NT2/D1 (cell line): Measurements from ENCODE around the gene VWA8.

Experiments used
- SUZ12 ChIP-seq: IDR thresholded peaks from 2 replicates; pipeline ENCODE4 v1.6.1; 2011; ENCODE audit not compliant: insufficient read length, insufficient read depth; ENCODE audit errors: extremely low read depth
- YY1 ChIP-seq: IDR thresholded peaks from 2 replicates; pipeline ENCODE4 v1.6.1; 2011; ENCODE audit not compliant: insufficient read length, insufficient read depth
- ZNF274 ChIP-seq: IDR thresholded peaks from 2 replicates; pipeline ENCODE4 v1.6.1; 2011; ENCODE audit warnings: mild to moderate bottlenecking, low read depth, low read length

DNA sequence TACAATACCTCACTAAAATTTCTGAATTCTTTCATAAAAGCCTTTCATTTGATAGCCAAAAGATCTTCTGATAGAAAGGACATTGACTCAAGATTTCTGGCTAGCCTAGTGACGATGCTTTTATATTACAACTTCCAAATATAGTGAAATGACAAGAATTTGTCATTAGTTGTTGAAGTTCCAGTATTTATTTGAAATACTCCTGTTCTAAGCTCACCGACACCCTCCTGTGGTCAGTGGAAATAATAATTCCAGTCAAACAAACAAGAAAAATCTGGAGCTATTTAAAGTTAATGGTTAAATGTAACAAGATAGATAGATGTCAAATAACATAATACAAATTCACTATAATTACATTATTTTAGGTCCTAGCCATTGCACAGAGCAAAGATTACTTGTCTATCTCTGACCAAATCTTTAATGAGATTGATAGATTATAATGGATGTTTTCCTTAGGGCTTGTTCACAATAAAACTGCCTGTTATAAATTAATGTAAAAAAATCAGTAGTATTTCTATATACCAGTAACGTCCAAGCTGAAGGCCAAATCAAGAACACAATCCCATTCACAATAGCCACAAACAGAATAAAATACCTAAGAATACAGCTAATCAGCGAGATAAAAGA lies 308.1 kb downstream of the VWA8 start:
- TF ChIP-seq YY1 = no peak
- TF ChIP-seq SUZ12 = no peak
- TF ChIP-seq ZNF274 = no peak
